Fibroblast of mammary gland (primary cell): Measurements from ENCODE around the gene ACBD6.

Experiments
- DNase-seq: peaks from one replicate; pipeline ENCODE4 v3.0.0-alpha.2; 2010; ENCODE audit warnings: low read depth
- H3K4me3 ChIP-seq: 2 replicates; pipeline ENCODE4 v1.5.1; 2011; ENCODE audit warnings: low read depth, mild to moderate bottlenecking, low read length, moderate library complexity; ENCODE audit not compliant: control insufficient read depth
- TF ChIP-seq, protein P1 (sequence below): conservative IDR thresholded peaks from 2 replicates; pipeline ENCODE4 v1.5.1; 2011; ENCODE audit warnings: low read depth, low read length, inconsistent platforms; ENCODE audit not compliant: control insufficient read depth, insufficient read depth

The ACBD6 gene

DNA sequence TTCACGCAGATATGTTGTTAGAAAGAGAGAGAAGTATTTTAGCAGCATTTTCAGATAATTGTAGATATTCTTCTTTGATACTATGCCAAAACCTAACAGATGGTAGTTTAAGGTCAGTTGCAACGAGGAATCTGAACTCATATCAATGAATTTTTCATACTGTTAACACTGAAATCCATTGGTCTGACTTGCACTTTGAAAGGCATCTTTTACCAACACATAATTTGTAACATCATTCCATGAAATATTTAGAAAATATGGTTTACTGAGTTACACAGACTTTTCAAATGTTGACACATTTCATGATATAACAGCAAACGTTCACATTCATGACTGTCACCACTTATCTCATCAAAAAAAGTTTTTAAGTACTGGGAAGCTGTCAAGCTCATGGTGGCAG lies 4.6 kb downstream of the ACBD6 start:
- DNase-seq: no peak
- TF ChIP-seq, protein P1, sequence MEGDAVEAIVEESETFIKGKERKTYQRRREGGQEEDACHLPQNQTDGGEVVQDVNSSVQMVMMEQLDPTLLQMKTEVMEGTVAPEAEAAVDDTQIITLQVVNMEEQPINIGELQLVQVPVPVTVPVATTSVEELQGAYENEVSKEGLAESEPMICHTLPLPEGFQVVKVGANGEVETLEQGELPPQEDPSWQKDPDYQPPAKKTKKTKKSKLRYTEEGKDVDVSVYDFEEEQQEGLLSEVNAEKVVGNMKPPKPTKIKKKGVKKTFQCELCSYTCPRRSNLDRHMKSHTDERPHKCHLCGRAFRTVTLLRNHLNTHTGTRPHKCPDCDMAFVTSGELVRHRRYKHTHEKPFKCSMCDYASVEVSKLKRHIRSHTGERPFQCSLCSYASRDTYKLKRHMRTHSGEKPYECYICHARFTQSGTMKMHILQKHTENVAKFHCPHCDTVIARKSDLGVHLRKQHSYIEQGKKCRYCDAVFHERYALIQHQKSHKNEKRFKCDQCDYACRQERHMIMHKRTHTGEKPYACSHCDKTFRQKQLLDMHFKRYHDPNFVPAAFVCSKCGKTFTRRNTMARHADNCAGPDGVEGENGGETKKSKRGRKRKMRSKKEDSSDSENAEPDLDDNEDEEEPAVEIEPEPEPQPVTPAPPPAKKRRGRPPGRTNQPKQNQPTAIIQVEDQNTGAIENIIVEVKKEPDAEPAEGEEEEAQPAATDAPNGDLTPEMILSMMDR: no peak
- no peak overlapping the region for H3K4me3 ChIP-seq

DNA sequence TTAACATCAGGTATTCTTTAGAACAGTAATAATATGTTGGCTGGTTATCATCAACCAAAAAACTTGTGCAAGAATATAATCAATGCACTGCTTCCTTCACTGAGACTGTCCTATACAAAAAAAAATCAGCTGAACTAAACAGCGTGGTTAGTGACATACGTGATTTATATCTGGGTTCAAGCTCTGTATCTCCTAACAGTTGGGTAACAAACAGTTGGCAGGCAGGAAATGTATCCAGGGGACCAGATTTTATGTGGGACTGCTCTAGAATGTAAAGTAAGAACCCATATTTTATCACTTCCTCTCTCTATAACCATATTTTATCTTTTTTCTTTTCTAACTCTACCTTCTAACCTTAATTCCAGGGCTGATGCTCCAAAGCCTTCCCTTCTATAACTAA lies 8.0 kb downstream of the ACBD6 start:
- TF ChIP-seq, protein P1: no peak
- no peak overlapping the region for H3K4me3 ChIP-seq
- DNase-seq: no peak

DNA sequence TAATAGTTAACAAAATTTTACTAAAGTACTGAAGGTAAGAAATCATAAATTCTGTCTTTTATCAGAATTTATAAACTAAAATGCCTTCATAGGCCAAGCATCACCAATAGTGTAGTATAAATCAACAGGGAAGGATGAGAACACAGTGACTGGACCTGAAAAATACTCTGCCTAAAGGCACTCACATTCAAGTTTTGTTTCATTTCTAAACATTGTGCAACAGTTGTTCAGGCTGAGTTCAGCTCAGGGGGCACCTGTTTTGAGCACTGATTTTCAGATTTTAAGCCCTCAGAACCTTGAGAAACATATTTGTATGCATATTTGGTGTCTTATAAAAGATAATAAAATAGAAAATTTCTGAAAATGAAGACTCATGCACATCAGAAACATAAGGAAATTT lies 12.4 kb downstream of the ACBD6 start:
- TF ChIP-seq, protein P1: no peak
- no peak overlapping the region for H3K4me3 ChIP-seq
- no peak for DNase-seq

DNA sequence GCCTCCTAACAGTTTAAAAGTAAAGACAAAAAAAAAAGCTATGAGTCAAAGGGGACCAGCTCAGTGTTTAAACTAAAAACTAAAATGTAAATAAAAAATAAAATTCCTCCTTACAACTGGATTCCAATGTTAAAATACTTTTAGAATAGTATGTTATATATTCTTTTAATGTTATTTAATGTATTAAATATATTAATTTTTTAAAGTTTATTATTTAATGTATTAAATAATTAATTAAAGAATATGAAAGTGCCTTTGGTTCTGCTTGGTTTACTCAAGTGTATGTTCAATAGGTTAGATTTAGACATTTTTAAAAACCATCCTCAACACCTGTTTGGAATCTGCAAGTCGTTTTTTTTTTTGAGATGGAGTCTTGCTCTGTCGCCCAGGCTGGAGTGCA lies 13.1 kb downstream of the ACBD6 start:
- TF ChIP-seq, protein P1: no peak
- no peak for DNase-seq

DNA sequence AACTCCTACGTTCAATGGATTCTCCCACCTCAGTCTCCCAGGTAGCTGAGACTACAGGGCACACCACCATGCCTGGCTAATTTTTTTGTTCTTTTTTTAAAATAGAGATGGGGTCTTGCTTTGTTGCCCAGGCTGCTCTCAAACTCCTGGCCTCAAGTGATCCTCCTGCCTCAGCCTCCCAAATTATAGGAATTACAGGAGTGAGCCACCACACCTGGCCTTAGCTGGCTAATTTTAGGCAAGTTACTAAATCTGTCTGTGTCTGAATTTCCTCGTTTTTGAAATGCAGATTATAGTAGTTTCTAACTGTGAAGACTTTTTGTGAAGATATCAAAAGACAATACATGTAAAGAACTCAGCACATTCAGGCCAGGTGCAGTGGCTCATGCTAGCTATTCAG lies 13.7 kb downstream of the ACBD6 start:
- TF ChIP-seq, protein P1: no peak
- DNase-seq: no peak
- H3K4me3 ChIP-seq: no peak overlapping the region

More for the DNA sequence above, 13.1 kb downstream of the ACBD6 start:
- no peak overlapping the region for H3K4me3 ChIP-seq

DNA sequence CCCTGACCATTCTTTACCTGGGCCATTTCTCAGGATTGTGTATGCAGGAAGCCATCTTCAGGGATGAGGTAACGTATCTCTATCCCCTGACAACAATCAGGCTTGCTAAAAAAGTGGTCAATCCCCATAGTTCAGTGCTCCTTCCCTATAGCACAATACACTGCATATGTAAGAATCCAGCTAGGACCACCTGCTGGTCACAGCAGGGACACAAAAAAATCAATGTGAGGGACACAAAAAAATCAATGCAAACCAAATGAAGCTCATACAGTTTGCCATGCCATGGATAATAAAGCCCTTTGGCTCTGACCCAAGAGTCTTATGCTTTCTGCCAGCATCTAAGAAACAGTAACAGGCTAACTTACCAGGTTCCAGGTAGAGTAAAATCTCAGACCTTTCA lies 16.3 kb downstream of the ACBD6 start:
- TF ChIP-seq, protein P1: no peak
- H3K4me3 ChIP-seq: no peak overlapping the region

DNA sequence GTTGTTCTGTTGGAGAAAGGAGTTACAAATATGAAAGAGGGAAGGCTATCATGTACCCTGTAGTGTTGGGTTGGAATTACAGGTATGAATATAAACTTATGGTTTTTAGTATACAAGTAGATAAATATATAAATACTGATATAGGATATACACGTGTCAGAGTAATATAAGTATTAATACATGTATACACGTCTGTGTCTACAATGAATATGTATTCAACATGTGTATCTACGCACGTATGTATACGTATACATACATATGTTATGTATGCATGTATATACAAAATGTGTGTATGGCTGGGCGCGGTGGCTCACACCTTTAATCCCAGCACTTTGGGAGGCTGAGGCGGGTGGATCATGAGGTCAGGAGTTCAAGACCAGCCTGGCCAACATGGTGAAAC lies 17.9 kb downstream of the ACBD6 start:
- no peak for DNase-seq
- TF ChIP-seq, protein P1: no peak

More for the DNA sequence above, 16.3 kb downstream of the ACBD6 start:
- DNase-seq: no peak

More for the DNA sequence above, 17.9 kb downstream of the ACBD6 start:
- H3K4me3 ChIP-seq: no peak overlapping the region
